GM19455 (cell line): ENCODE measurements around the gene BACH1.
"Not testable (repeated sequence)": the region's sequence is repeated elsewhere in the genome, so short reads cannot be mapped to it uniquely, and the experiment has no call there.

Source experiments
- ATAC-seq: cut with Tn5 transposase; IDR thresholded peaks from one replicate; pipeline ENCODE4 v1.9.1; 2021; ENCODE audit not compliant: unreplicated experiment

BACH1 gene

DNA sequence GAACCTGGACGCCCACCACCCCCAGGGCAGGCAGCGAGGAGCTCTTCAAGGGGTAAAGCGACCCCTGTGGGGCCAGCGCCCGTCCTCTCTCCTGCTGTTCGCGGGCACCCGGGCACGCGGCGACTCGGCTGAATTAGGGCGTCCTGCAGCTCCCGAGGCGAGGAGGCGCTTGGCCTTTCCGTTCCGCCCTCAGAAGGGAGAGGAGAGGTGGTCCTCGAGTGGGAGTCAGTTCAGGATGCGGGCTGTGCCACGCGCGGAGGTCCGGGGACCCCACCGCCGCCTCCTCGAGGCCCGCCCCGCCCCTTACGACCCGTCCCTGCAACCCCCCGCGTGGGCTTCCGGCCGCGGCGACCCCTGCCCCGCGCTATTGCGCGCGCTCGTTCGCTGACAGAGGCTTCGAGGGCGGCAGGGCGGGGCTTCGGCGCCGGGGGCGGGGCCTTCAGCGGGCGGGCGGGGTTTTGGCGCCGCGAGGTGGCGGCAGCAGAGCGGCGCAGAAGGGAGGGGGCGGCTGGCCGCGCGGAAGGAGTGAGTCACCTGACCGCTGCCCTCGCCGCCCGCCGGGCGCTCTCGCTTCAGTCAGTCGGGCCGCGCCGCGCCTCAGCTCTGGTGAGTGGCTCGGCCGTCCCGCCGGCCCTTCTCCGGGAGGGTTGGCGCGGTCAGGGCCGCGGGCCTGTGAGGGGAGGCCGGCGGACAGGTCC is at the start of gene BACH1:
Gene BACH1 (plus strand): TSS at position 575 of the 698 bp plus-strand sequence. CDS start 22,359 bp downstream, outside the sequence.
- ATAC-seq: peak; percentile 54

DNA sequence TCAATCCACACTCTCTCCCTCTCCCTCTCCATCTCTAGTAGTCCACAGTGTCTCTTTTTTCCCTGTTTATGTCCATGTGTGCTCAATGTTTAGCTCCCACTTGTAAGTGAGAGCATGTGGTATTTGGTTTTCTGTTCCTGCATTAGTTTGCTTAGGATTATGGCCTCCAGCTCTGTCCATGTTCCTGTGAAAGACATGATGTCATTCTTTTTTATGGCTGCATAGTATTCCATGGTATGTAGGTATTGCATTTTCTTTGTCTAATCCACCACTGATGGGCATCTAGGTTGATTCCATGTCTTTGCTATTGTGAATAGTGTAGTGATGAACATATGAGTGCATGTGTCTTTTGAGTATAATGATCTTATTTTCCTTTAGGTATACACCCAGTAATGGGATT is 49.4 kb upstream of the BACH1 start:
- ATAC-seq: not testable (repeated sequence)

DNA sequence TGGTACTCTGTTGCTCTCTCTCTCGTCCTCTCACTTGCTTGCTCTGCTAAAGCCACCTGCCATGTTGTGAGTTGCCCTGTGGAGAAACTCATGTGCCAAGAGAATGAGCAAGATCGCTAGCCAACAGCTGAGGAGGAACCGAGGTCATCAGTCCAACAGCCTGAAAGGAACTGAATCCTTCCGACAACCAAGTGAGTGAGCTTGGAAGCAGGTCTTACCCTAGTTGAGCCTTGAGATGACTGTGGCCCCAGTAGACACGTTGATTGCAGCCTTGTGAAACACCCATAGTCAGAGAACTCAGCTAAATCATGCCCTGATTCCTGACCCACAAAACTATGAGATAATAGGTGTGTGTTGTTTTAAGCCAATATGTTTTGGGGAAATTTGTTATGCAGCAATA is 48.1 kb upstream of the BACH1 start:
- ATAC-seq: no peak

DNA sequence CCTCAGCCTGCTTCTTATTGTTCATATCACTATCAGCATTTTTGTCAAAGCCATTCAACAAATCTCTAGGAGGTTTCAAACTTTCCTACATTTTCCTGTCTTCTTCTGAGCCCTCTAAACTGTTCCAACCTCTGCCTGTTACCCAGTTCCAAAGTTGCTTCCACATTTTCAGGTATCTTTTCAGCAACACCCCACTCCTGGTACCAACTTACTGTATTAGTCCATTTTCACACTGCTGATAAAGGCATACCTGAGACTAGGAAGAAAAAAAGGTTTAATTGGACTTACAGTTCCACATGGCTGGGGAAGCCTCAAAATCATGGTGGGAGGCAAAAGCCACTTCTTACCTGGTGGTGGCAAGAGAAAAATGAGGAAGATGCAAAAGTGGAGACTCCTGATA is 44.9 kb upstream of the BACH1 start:
- ATAC-seq: not testable (repeated sequence)

DNA sequence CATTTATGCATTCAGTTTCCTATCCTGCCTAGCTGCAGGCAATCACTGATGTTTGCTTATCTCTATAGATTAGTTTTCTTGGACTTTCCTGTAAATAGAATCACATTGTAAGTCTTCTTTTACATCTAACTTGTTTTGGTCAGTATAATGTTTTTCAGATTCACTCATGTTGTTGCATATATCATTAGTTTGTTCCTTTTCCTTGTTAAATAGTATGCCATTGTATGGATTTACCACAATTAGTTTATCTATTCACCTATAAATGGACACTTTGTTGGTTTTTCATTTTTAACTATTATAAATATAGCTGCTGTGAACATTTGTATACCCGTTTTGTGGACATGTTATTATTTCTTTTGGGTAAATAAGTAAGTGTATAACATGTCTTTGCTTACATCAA is 44.2 kb upstream of the BACH1 start:
- no peak for ATAC-seq

DNA sequence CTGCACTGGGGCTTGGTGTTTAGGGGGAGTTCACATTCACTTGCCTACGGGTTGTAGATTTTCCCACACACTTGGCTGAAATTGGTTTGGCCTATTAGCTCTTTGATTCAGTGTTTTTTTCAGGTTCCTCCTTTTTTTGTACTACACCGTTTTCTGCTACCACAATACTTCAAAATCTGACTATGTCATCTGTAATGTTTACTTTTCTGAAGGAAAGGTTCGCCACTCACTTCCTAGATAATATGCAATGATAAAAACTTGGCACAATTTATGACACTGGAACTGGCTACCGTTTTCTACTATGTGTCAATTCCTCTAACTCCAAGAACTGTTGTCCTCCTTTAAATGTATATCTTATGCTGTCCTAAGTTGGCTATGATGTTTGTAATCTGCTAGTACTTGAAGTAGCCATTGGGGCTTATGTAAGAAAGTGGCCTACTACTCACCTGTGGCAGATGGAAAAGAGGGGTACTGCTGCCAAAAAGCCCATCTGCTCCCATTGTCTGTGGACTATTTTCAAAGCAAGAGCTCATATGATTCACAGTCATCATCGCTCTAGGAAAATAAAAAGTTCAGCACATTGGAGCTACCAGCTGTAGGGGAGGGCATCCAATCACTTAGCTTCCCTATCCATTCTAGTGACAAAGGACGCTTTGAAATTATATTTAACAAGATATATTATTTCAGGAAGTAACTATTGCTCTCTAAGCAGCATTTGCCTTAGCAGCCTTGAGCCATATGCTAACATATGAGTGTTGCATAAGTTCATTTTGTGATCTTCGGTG is 42.4 kb upstream of the BACH1 start:
- no peak for ATAC-seq

DNA sequence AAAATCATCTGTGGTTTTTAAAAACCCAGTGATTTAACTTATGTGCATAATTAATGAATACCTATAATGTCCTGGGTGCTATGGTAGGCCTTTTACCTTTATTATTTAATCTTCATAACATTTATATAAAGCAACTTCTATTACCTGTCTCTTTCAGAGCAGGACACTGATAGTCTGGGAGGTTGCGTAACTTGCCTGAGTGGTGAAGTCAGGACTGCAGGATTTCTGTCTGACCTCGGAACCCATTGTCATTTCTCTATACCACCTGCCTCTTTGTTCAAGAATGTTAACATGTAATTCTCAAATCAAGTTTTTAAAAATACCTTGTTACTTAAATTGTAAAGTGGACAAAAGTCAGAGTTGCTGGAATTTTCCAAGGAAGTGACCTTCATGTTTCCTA is 41.0 kb upstream of the BACH1 start:
- no peak for ATAC-seq

DNA sequence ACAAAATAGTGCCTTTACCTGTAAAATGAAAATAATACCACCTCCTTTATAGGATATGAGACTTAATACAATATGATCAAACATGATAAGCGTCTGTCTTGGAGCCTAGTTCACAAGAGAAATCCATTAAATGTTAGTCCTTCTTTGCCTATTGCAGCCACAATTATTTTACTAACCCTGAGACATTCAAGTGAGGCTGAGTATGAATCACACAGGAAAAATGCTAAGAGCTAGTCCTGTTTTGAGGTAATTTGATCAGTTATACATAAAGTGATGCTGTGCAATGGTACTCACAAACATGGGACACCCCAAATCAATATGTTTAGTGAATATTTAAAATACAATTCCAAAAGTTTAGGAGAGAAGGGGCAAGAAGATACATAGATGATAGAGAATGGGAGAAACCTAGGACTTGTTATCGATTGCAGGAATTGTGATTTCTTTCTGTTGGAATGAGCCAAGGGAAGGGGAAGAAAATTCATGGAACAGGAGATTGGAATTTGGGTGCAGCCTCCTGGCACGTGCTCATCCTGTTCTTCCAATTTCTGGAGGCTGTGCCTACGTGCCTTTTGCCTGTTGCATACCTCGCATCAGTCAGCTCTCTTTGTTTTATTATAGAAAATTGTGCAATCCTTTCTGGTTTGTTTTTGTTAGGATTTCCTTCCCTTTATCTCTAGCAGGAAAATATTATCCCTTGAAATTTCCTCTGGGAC is 39.9 kb upstream of the BACH1 start:
- ATAC-seq: no peak

DNA sequence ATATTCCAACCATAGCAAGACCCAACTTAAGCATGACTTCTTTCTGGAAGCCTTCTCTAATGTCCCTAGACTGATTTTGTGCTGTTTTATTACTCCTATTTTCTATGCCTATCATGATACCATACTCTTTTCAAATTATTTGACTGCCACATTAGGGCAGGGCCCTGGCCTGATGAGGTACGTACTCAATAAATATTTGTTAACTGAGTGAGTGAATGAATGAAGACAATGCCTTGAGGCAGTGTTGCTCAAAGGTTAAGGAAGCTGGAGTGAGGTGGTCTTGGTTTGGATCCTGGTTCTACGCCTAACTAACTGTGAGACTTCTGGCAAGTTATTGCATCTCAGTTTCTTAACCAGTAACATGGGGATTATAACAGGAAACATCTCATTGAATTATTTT is 38.3 kb upstream of the BACH1 start:
- no peak for ATAC-seq

DNA sequence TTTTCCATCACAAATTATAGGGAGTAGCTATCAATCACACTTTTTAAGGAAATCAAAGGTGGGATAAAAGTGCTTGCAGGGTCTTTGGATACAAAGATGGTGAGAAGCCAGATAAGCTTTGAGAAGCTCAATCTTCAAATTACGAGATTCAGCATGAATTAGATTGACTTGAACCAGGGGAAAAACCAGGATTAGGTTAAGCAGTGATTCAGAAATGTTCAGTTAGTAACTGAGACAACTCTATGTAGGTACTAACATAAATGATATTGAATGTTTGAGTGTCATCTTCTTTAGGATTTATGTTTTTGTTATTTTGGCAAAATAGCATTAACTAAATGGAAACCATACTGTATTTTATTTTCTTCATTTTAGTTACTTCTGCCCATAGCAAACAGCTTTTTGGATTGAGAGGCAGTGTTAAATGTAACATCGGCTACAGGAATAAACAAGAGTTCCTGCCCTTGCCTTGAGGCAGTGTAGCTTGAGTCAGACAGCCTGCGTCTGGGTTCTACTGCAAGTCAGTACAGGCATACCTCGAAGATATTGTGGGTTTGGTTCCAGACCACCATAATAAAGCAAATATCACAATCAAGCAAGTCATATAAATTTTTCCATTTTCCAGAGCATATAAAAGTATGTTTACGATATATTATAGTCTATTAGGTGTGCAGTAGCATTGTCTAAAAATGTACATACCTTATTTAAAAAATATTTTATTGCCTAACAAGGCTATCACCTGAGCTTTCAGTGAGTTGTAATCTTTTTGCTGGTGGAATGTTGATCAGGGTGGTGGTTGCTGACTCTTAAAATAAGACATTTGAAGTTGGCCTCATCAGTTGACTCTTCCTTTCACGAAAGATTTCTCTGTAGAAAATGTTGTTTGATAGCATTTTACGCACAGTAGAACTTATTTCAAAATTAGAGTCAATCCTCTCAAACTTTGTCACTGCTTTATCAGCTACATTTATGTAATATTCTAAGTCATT is 36.9 kb upstream of the BACH1 start:
- ATAC-seq: no peak

DNA sequence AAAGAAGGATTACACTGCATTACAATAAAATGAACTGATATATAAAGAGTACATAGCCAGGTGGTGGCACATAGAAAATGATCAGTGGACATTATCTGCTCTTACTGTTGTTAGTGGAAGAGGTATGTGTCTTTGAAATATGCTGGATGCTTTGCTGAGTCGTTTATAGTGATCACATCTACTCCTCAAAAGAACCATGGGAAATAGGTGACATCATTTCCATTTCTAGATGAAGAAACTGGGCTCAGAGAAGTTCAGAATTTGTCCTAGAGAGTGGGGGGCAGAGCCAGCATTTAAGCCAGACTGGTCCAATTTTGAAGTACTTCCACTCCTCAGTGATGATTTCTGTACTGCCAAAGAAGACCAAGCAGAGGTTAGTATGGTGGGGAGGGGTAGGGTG is 34.0 kb upstream of the BACH1 start:
- ATAC-seq: no peak

DNA sequence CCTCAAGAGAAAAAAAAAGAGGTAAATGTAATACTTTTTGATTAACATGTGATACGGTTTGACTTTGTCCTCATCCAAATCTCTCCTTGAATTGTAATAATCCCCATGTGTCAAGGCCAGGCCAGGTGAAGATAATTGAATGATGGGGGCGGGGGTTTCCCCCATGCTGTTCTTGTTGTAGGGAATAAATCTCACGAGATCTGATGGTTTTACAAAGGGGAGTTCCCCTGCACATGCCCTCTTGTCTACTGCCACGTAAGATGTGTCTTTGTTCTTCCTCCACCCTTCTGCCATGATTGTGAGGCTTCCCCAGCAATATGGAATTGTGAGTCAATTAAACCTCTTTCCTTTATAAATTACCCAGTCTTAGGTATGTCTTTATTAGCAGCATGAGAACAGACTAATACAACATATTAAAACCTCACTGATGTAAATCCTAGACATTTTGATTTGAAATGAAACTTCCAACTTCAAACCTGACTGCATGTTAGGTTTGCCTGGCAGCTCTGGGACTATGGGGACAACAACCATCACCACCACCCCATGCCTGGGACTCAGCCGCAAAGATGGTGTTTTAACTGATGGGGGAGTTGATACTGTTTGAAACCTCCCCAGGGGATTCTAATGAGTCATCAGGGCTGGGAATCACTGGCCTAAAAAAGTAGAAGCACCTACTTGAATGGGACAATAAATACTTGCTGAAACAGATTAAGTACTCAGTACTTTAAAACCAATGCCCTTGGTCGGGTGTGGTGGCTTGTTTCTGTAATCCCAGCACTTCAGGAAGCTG is 32.8 kb upstream of the BACH1 start:
- ATAC-seq: no peak

DNA sequence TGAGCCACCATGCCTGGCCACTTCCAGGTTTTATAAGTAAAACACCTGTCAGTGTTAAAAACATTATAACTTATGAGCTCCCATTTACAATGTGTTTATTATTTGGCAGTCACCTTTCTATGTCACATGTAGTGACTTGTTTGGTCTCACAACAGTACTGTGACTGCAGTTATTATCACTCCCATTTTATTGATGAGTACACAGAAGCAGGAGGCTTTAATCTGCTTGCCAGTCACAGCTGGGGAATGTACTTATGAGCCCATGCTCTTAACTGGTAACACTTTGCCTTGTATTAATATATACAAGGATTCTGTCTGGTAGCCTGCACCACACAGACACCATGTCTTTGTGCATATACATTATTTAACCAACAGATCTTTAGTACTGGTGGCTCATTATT is 31.1 kb upstream of the BACH1 start:
- no peak for ATAC-seq

DNA sequence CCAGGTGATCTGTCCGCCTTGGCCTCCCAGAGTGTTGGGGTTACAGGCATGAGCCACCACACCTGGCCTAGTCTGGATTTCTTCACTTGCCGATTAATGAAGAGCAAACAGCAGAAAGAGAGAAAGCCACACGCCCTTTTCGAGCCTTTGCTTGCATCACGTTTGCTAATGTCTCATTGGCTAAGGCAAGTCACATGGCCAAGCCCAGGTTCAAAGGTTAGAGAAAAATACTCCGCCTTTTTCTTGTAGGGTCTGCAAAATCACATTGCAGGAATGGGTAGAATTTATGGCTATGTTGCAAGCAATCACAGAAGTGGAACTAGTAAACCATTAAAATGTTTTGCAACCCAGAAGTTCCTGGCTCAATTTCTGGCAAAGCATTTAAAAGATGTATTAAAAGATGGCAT is 26.8 kb upstream of the BACH1 start:
- no peak for ATAC-seq

DNA sequence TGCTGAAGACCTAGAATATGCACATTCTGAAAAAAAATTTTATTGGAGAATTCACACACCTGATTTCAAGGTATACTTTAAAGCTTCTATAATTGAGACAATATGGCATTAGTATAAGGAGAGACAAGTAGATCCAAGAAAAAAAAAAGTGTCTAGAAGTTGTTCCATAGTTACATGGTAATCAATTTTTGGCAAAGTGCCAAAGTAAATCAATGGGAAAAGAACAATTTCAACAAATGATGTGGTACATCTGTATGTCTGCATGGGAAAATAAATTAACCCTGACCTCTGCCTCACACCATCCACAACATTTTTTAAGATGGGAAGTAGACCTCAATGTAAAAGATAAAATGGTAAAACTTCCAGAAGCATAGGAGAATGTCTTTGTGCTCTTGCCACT is 21.3 kb upstream of the BACH1 start:
- ATAC-seq: no peak

DNA sequence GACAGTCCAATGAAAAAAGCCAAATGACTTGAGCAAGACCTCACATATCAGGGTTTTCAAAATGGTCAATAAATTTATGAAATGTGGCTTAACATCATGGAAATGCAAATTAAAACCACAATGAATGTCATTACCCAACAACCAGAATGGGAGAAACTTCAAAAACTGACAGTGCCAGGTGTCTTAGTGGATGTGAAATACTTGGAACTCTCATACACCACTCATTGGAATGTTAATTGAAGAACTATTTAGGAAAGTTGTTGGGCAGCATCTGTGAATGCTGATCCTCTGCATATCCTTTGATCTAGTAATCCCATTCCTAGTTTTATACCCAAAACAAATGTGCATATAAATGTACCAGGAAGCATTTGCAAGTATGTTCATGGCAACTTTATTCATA is 19.2 kb upstream of the BACH1 start:
- ATAC-seq: no peak

DNA sequence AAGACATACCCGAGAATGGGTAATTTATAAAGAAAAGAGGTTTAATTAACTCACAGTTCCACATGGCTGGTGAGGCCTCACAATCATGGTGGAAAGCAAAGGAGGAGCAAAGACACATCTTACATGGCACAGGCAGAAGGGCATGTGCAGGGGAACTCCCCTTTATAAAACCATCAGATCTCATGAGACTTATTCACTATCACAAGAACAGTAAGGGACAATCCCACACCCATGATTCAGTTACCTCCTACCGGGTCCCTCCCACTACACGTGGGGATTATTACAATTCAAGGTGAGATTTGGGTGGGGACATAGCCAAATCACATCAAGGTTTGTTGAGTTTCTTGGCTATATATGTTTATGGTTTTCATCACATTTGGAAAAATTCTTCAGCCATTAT is 16.9 kb upstream of the BACH1 start:
- not testable (repeated sequence) for ATAC-seq

DNA sequence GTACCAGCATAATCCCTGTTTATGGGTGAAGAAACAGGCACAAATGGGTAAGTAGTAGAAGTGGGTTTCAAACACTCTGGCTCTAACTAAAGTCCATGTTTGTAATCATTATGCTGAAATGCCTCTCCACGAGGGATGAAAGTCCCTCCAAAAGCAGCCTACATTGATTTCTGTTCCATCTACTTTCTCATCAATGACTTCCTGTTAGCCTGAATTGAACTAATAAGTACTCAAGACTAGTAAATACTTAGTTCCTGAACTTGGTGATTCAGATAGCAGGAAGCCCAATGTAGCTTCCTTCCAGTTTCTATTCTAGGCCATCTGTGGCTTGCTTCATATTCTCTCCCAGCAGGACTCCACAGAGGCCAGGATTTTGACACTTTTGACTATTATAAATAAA is 11.3 kb upstream of the BACH1 start:
- no peak for ATAC-seq

DNA sequence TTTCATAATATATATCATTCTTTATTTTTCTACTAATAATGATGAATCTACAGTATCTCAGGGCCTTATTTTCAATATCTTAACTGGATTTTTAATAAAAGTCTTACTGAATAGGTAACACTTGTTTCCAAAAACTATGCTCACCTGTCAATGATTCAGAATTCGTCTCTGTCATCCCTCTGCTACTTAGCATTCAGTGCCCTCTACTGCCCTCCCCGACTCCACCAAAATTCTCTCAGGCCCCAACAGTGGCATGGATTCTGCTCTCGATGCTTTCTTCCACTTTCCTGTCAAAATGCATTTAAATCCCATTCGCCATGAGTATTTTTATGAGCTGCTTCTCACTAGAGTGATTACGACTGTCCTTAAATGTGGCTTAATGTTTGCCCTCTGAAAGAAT is 10.5 kb upstream of the BACH1 start:
- no peak for ATAC-seq

DNA sequence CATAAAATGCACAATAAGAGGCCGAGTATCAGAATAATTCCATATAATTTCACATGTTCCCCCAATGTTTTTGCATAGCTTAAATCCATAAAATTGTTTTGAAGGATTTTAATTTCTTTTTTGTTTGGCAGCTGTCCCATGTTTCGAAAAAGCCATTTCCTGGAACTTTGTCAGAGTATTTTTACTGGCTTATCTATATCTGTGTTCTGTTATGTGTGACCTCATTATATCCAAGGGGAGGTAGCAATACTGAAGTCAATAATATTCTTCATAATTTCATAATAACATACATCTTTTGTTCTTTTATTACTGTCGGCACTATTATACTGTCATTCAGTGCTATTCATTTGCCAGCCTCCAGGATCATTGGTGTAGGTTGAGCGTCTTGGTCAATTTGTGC is 9.4 kb upstream of the BACH1 start:
- ATAC-seq: no peak
